NCI-H1930 (cell line): Measurements from ENCODE around the gene ARMH3.
"Not testable (repeated sequence)": the region's sequence is repeated elsewhere in the genome, so short reads cannot be mapped to it uniquely, and the experiment has no call there.

ENCODE experiments used
- DNase-seq, 2 experiments: peaks; one replicate each; lab custom pipeline; 2025; lab: John Stamatoyannopoulos, UW

Gene ARMH3

DNA sequence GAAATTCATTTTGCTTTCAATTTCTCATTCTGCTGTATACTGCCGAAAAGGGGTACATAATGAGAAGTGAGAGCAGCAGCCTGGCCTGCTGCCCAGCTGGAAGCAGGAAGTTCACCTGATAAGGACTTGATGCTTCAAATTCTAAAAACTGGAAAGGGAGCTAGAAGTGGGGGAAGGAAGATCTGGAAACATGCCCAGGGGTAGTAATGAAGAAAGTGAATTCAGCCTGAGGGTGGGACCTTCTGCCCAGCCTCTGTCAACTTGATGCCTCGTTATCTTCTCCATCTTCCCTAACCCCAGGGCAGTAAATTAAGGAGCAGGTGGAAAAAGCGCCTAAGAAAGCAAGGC is 69.4 kb downstream of the ARMH3 start:
- no peak for DNase-seq

DNA sequence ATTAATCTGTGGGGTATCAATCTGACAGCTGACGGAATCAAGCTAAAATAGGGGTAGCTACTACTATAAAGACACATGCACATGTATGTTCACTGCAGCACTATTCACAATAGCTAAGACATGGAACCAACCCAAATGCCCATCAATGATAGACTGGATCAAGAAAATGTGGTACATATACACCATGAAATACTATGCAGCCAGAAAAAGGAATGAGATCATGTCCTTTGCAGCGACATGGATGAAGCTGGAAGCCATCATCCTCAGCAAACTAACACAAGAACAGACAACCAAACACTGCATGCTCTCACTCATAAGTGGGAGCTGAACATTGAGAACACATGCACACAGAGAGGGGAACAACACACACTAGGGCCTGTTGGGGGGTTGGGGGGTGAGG is 75.3 kb downstream of the ARMH3 start:
- not testable (repeated sequence) for DNase-seq

DNA sequence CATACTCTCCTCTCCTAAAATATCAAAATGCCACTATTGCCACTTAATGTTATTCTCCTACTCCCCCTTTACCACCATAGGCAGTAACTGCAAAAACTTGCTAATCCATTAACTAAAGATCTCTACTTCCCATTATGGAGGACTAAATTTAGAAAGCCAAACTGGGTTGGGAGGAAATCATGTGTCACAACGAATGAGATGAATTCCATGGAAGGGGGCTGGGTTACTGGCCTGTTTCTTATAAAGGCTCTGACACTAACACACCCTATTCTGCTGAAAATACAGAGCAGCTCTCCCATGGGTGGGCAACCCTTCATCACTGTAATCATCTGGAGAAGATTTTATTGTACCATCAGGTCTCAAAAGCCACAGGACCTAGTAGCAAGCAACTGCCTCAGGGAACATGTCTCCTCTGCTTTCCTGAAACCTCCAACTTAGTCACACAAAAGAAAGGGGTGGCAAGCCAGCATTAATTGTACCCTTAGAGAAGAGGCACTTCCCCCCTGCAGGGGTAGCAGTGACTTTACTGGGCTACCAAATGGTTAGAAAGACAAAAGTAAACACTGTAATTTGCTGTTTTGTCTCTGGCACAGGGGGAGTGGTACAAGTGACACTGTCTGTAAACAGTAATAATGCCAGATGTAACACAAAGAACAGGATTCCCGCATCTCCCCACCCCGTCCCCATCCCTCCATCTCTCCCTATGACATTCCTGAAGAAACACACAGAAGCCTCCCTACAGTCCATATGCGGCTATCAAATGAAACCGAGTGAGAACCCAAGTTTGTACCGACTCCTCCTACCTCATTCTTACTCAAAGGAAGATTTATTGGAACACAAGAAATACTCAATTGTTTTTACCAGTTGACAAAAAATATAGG is 81.6 kb downstream of the ARMH3 start:
- no peak for DNase-seq

DNA sequence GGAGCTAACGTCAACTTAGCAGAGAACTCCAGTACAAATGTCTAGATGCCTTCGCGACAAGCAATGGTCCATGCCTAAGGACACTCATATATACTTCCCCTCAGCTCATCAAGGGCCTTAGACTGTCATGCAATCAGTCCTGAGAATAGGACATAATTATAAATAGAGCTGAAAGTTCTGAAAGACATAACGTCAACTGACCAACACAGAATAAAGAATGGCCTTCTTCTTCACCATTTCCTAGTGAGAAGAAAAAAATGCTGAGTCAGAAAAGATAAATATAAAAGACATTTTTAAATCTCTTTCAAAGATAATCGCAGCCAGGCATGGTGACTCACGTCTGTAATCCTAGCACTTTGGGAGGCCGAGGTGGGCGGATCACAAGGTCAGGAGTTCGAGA is 83.2 kb downstream of the ARMH3 start:
- DNase-seq: no peak

DNA sequence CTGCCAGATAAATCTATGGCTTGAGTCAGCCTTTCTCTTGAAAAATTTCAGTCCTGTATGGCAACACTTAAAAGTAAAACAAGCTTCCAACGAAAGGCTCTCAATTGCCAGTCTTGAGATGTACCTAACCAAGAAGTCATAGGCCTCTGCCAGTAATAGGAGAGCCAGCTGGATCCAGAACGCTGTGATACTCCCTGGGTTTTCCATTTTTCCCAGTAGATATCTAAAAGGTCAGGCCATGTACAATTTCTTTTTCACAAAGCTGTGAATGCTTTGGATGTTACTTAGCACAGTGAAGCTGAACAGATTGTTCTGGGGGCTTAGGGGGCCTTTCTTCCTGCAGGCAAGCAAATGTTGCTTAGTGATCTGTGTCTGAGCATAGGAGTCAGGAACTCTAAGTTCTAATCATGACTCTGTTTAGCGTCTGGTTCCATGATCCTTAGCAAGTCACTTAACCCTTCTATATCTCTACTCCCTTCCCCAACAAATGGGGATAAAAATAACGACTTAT is 86.5 kb downstream of the ARMH3 start:
- no peak for DNase-seq

DNA sequence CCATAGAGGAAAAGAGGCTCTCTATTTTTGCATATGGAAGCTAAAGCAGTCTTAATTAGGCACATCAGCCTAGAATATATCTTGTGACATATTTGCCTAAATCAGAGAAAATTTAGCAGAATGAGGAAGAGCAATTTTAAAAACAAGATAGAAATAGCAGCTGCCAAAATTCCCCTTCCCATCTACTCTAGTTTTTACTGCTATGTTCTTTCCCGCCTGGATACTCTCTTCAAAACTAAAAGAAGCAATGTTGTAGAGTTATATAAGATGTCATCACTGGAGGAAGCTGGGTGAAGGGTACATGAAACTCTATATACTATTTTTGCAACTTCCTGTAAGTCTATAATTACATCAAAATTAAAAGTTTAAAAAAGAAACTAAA is 87.0 kb downstream of the ARMH3 start:
- no peak for DNase-seq

DNA sequence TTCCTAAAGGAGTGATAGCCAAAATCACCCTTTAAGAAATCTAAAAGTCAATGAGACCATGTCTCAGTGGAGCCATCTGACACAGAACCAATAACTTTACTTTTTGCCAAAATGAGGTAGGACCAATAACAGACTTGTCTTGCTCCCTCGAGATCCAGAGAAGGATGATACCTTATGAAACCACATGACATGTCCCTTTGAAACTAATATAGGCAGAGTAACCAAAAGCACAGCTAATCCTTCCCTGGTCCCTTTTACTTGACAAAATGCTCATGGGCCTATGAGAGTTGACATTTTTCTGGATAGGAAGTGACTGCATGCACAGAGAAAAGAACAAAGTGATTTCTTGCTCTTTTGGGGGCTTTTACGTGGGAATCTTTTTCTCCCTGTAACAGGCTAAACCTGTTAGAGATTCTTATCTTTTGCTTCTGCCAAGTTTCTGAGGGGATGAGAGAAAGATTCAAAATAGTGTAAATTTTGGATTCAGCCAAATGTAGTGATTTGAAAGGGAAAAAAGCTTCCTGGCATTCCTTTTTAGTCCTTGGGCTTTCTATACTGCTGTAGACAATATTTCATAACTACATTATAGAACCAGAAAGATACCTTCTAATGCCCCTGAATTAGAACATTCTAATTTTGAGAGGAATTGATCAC is 87.6 kb downstream of the ARMH3 start:
- no peak for DNase-seq

DNA sequence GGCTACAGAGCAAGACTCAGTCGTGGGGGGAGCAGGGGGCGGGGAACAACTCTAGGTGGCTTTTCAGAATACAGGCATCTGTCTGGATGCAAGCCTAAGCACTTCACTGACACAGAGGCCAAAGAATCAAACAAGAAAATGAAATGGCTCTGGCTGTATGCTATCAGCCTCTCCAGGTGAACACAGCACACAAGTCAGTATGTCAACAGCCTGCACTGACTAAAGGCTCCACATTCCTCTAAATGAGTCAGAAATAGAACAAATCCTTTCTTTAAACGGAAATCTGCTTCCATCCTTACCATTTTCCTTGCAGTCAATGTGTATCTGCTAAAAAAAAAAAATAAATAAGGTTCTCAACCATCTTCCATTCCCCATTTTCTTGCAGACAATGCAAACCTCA is 88.3 kb downstream of the ARMH3 start:
- no peak for DNase-seq

DNA sequence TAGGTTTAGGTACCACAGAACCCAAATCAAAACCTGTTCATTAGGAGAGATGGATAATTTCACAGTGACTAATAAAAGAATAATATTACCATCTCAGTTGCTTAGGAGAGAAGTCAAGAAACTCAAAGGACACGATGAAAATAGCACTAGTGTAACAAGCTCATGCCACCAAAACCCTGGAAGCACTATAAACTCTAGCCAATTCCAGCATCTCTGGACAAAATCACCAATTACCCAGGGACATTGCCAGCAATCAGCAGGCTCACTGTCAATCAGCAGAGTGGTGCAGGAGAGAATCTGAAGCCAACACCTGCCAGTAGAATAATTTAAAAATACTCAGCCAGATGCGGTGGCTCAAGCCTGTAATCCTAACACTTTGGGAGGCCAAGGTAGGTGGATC is 88.9 kb downstream of the ARMH3 start:
- no peak for DNase-seq

DNA sequence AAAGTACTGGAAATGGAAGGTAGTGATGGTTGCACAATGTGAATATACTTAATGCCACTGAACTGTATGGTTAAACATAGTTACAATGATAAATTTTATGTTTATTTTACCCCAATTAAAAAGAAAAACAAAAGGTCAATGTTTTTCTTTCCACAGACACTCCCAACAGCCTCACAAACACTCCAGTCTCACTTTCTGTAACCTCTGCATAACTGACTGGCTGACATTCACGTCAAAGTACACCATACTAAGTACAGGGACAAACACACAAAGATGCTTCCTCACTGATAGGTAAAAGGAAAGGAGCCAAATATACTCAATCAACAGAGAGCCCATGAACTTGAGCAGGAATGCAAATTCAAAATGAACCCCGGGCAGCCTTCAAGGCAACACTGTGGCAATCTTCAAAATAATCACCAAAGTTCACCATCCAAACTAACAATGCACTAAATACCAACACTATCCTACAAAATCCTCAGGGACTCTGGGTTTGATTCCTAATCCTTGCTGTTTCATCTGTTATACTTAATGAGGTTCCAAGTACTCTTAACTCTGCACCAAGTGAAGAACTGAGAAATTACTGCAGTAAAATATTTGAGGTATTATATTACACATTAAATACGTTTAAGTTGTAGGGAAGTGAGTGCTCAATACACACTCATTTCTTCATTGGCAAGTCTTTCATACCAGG is 90.8 kb downstream of the ARMH3 start:
- no peak for DNase-seq

DNA sequence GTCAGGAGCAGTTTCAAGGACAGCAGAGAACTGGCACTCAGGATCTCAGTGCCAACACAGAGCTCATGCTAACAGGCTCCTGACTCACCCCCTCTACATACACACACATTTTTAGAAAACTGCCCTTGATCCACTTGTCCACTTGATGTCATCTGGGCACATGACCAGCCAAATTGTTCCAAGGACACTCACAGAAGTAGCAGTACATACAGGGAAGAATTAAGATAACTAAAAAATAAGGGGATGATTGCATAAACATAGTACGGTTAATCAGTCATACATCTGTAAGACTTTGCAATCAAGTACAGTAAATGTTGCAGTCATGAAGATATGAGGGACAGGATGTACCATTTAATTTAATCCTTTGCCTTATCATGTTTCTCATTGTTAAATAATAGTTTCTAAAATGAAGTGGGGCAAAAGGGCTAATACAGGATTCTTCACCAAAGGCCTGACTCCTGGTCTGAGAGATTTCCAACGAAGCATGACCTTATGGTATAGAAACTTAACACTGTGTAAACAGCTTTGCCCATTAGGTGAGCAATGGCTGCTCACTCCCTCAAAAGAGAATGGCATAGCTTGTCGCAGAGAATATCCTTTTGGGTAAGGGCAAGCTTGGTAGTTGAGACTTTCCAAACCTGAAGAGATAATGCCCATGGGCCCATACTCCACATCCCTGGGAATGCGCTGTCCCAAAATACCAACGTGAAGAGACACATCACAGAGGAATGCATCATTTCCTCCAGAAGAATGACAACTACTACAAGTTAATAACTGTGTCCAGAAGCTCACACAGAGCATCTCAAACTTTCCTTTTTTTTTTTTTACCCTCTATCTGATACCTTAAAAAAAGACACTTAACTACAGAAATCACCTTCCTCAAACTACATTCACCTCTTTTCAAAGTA is 94.1 kb downstream of the ARMH3 start:
- DNase-seq: no peak

DNA sequence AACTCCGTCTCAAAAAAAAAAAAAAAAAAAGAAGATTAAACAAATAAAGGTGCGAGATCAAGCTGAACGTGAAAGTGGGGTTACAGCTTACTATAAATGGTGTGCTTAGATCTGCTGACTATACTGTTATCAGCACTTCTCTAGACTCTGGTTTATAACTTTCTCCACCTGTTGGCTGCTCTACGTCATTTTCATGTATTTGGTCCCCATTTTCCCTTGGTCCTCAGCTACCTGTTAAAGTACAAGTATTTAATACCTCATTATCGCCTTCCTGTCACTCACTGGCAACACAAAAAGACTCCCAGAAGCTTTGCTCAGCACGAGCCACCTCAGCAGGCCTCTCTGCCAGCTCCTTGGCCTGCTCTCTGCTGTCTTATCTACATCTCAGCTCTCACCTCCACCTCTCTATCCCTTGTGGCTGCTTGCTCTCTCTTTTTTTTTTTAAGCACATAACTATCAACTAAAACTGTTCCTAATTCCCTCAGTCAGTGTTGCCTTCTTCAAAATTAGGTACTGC is 95.0 kb downstream of the ARMH3 start:
- DNase-seq: no peak

DNA sequence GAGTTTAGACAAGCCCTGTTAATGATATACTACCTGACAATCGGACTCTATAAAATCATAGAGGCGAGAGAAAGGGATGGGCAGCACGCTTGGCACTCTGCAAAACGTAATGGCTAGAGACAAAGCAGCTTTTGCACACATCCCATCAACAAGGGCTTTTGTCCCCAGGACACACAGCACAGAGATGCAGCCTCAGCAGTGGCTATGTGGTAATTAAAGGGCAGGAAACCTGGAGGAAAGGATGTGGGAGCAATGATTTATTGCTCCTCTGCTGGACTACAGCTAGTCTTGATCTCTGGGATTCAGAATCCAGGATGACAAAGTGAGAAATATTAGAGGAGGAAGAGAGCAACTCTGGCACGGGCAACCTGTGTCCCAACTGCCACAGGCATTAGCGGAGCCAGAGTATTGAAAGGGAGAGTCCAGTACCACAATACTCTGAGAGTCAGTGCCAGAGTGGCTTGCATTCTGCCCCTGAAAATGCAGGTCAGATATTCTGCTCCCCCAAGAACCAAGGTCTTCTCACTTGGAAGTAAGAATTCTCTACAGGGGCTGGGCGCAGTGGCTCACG is 96.5 kb downstream of the ARMH3 start:
- no peak for DNase-seq

DNA sequence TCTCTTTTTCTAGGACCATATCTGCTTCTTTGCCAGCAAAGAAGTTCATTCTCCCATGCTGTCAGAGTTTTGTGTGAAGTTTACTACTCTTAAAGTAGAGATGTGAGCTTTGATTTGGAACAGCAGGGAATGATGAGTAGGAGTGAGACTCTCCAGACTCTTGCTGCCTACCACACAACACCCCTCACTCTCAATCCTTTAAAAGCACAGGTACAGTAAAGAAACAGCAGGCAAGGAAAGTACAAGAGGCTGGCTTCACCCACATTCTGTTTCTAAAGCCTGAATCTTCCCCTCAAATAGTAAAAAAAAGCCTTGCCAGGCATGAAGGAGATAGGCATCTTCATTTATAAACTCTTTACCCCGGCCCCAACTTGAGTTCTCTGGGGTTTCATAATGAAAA is 97.3 kb downstream of the ARMH3 start:
- DNase-seq: no peak

DNA sequence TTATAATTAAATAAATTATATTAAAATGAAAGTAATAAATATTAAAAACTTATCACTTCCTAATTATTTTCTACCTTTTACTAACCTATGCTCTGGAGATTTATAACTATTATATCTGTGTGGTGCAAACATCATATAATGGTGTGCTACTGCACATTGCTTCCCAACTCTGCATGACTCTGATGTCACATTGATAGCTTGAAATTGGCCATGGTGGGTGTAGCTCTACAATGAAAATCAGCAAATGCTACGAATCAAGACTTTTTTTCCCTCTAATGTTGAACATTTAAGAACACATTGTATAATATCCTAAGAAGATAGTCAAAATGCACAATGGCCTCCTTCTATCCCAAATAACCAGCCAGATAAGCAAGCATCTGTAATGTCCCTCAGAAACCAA is 99.1 kb downstream of the ARMH3 start:
- DNase-seq: no peak

DNA sequence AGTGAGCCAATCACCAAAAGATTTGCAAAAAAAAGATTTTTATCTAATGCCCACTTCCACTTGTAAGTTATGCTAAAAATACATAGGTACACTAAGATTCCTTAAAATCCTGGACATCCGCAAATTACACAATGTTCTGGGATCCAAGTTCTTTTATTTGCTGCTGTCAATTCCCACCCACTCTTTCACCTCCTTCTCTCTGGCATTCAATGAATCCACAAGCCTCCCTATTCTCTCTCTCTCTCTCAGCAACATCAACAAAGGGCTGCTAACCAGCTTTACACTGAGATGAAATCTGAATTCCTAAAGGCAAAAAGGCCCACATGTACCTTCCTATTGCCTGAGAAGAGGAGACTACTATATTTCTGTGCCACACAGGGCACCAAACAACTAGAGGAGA is 99.9 kb downstream of the ARMH3 start:
- no peak for DNase-seq

DNA sequence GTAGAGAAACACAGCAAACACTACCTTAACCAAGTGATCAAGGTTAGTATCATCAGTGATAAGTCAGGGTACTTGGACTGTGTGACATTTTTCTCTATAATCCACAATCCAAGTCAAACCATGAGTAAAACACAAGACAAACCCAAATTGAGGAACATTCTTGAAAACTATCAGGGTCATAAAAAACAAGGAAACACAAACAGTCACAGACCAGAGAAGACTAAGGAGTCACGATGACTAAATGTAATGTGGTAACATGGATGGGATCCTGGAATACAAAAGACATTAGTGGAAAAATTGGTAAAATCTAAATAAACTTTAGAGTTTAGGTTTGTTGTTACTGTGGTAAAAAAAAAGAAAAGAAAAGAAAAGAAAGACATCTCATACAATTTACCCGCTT is 103.8 kb downstream of the ARMH3 start:
- no peak for DNase-seq

DNA sequence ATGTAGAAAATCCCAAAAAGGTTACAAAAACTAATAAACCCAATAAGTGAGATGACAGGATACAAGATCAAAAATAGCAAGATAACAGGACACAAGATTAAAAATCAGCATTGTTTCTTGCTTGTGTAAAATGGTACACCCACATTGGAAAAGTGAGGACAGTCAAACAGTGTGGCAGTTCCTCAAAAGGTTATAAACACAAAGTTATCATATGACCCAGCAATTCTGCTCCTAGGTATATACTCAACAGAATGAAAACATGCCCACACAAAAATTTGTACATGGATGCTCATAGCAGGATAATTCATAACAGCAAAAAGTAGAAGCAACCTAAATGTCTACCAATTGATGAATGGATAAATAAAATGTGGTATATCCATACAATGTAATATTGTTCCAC is 105.8 kb downstream of the ARMH3 start:
- DNase-seq: no peak

DNA sequence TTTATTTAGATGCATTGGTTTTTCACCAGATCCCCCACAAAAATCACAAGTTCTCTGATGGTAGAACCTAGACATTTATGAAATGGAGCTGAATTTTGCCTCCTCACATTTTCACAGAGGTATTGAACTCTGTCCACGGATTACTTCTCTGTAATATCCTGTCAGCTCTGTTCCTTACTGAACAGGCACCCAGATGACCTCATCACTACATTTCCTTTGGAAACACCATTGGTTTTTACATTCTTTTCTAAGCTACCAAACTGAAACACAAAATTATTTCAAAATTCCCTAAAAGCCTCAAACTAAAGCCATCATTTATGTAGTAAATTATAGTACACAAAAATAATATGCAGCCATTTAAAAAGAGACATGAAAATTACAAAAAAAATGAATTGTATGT is 114.1 kb downstream of the ARMH3 start:
- DNase-seq: no peak

DNA sequence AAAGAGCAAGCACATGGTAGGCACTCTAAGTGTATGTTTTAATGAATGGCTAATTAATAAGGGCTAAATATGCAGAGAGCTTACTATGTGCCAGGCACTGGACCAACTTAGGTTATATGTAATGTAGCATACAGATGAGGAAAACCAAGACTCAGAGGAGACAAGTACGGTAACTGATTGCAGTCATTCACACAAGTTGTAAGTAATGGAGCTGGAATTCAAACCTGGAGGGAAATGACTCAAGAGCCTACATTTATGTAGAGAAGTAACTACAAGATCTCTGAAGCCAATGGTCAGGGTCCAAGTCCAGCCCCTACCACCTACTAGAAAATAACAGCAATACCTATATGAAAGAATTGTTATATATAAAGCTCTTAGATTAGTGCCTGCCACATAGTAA is 115.1 kb downstream of the ARMH3 start:
- no peak for DNase-seq

DNA sequence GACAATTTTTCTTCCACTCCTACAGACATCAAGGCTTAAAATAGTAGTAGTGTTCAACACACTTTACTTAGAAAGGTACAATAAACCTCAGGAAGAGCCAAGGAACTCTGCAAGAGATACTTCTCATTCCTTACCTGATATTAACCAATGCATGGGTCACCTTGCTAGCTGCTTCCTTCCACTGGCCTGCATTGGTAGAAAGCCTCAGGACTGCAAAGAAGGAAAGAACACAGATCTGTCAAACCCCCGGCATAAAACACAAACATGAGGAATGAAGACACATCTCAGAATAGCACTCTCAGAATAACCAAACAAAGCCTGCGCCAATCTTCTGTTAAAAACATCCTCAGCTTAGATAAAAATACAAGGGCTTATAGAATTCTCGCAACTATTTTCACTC is 116.2 kb downstream of the ARMH3 start:
- DNase-seq: no peak
